ENCODE results near the gene KIRREL3.

KIRREL3 gene

DNA sequence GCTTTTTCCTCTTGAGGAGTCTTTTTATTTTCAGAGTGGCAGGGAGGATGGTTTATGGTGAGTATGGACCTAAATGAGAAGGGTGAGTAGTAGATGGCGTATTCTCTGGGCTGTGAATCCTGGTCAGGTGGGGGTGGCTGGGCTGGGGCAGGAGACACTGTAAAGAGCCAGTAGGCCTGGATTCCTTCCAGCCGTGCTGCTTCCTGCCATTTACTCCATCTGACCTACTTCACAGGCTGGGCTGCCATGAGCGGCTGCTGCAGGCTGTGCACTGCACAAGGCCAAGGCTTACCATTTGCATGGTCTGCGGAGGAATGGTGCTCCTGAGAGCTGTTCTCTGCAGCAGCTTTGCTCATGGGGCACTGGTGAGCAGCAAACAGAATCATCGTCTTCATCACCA, 297.6 kb downstream of the KIRREL3 start:
- H3K27me3 ChIP-seq (ENCODE audit: low read length): no peaks in the 10 kb centered on the region
- H3K79me2 ChIP-seq (ENCODE audit: insufficient read depth, low read length): no peaks in the 10 kb centered on the region
- H4K20me1 ChIP-seq (ENCODE audit: low read depth, low read length): no peaks in the 10 kb centered on the region
- H2AFZ ChIP-seq (ENCODE audit: low read depth, low read length, severe bottlenecking): no peak overlapping the region
- no peaks in the 10 kb centered on the region for H3K9me3 ChIP-seq (ENCODE audit: insufficient read depth, low read length)
- H3K9me2 ChIP-seq (replicated peaks; ENCODE audit: insufficient read depth, low read length): no peaks in the 10 kb centered on the region
- no peaks in the 10 kb centered on the region for H3F3A ChIP-seq (ENCODE audit: insufficient read depth)
- H3K4me3 ChIP-seq (ENCODE audit: insufficient read depth, low read length, poor library complexity, severe bottlenecking): no peak overlapping the region
- no peak overlapping the region for H3K27ac ChIP-seq (ENCODE audit: low read depth, low read length)
- TF ChIP-seq EZH2phosphoT487 (conservative IDR thresholded peaks at IDR 0.05; ENCODE audit: low read length) (no peak), CTCF (IDR thresholded peaks at IDR 0.05; ENCODE audit: insufficient read depth, low read length, poor library complexity, severe bottlenecking) (no peak)
- H3K9ac ChIP-seq (ENCODE audit: low read length): no peak overlapping the region
- H3K36me3 ChIP-seq (ENCODE audit: low read length): no peaks in the 10 kb centered on the region
- H3K4me2 ChIP-seq (ENCODE audit: low read depth, low read length, poor library complexity, severe bottlenecking): no peak overlapping the region

DNA sequence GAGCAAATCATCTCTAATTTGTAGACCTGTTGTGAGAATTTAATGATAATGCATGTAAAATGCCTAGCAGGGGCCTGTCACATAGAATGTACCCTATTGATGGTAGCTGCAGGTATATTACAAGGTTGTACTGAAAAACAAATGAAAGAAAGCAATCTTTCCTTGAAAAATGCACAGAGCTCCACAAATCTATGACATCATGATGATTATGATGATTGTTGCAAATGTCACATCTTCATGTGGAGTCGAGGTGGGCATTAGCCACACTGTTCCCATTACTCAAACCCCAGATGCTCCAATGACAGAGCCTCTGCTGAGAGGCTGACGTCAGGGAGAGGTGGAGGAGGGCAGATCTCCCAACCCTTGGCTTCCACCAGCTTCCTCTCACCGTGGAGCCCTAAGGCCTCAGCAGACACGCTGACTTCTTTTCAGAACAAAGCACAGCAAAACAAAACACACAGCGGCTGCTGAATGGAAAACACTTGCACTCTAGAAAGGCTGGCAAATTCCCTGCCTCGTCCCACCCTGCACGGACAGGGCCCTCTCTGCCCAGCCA, 298.3 kb downstream of the KIRREL3 start:
- H3K27ac ChIP-seq (ENCODE audit: low read depth, low read length): no peak overlapping the region
- no peaks in the 10 kb centered on the region for H3K9me2 ChIP-seq (replicated peaks; ENCODE audit: insufficient read depth, low read length)
- no peaks in the 10 kb centered on the region for H3F3A ChIP-seq (ENCODE audit: insufficient read depth)
- H3K9me3 ChIP-seq (ENCODE audit: insufficient read depth, low read length): no peaks in the 10 kb centered on the region
- no peaks in the 10 kb centered on the region for H3K79me2 ChIP-seq (ENCODE audit: insufficient read depth, low read length)
- H3K36me3 ChIP-seq (ENCODE audit: low read length): no peaks in the 10 kb centered on the region
- H3K4me3 ChIP-seq (ENCODE audit: insufficient read depth, low read length, poor library complexity, severe bottlenecking): no peak overlapping the region
- H3K27me3 ChIP-seq (ENCODE audit: low read length): no peaks in the 10 kb centered on the region
- H4K20me1 ChIP-seq (ENCODE audit: low read depth, low read length): no peaks in the 10 kb centered on the region
- no peak overlapping the region for H2AFZ ChIP-seq (ENCODE audit: low read depth, low read length, severe bottlenecking)
- H3K4me2 ChIP-seq (ENCODE audit: low read depth, low read length, poor library complexity, severe bottlenecking): no peak overlapping the region
- TF ChIP-seq EZH2phosphoT487 (conservative IDR thresholded peaks at IDR 0.05; ENCODE audit: low read length): no peak
- no peak for TF ChIP-seq CTCF (IDR thresholded peaks at IDR 0.05; ENCODE audit: insufficient read depth, low read length, poor library complexity, severe bottlenecking)
- no peak overlapping the region for H3K9ac ChIP-seq (ENCODE audit: low read length)

GRCh38 chr11:126701520-126701897, 299.1 kb downstream of the KIRREL3 start:
- Histone ChIP-seq H3F3A (ENCODE audit: insufficient read depth) (no peaks in the 10 kb centered on the region), H3K27me3 (ENCODE audit: low read length) (no peaks in the 10 kb centered on the region), H3K4me2 (ENCODE audit: low read depth, low read length, poor library complexity, severe bottlenecking) (no peak overlapping the region), H2AFZ (ENCODE audit: low read depth, low read length, severe bottlenecking) (no peak overlapping the region), H3K79me2 (ENCODE audit: insufficient read depth, low read length) (no peaks in the 10 kb centered on the region), H3K9me2 (replicated peaks; ENCODE audit: insufficient read depth, low read length) (no peaks in the 10 kb centered on the region), H3K27ac (ENCODE audit: low read depth, low read length) (no peak overlapping the region), H3K36me3 (ENCODE audit: low read length) (no peaks in the 10 kb centered on the region), H3K9ac (ENCODE audit: low read length) (no peak overlapping the region), H3K4me3 (ENCODE audit: insufficient read depth, low read length, poor library complexity, severe bottlenecking) (no peak overlapping the region), H3K9me3 (ENCODE audit: insufficient read depth, low read length) (no peaks in the 10 kb centered on the region), H4K20me1 (ENCODE audit: low read depth, low read length) (no peaks in the 10 kb centered on the region)
- TF ChIP-seq EZH2phosphoT487 (conservative IDR thresholded peaks at IDR 0.05; ENCODE audit: low read length): no peak
- TF ChIP-seq CTCF (IDR thresholded peaks at IDR 0.05; ENCODE audit: insufficient read depth, low read length, poor library complexity, severe bottlenecking): no peak

Data from SU-DHL-6 (cell line).